GM03348 (cell line): ENCODE results near the gene CEL.
A peak's percentile ranks its signal among the peaks of the same experiment; 100 is the strongest.

ENCODE experiments used
- DNase-seq: peaks from one replicate; pipeline ENCODE4 v3.0.0; 2012; ENCODE audit warnings: low spot score

CEL gene

DNA sequence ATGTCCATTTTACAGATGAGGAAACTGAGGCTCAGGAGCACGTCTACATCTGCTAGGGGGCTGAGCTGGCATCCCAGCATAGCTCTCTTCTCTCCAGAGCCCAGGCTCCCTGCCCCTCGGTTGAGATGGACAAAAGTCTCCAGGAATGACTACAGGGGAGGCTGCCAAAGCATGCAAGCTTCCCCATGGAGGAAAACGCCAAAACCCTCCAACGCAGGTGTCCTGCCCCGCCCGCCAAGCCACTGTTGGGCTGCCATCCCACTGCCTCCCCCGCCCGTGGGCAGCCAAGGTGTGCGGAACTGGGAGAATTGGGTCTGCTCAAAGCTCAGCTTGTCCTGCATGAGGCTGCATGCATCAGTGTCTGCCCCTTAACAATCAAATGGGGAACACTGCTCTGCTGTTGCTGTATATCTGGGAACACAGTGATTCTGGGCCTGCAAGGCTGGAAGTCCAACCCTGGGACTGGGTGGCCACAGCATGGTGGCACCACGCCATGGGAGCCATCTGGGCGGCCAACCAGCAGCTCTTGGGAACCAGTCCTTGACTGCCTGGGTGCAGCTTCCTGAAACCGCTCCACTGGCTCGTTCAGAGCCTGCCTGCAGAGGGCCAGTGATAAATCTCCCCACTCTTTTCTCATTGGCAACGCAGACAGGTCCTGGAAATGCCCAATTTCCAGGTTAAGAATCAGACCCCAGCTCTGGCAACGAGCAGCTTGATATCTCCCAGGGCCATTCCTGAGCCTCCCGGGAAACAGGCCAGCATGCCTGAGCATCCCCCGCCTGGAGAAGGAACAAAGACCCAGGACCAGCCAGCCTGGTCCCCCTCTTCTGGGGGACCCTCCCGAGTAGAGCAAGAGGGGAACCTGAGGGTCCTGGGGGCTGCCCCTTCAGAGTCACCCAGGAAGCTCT lies 55.7 kb downstream of the CEL start:
- DNase-seq: peak; percentile 68

DNA sequence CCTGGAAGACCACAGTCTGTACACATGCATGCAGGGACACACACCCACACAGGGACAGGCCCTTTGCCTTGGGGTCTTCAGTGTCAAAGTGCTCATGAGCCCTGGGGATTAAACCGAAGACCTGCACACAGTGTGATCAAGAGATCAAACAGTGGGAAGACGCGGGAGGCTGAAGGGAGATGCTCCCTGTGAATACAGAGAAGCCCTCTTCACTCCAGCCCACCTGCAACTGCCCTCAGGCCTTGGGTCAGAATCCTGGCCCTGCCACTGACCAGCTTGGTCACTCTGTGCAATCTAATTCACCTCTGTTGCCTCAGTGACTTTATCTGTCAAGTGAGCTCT lies 56.4 kb downstream of the CEL start:
- DNase-seq: no peak

- no peak for DNase-seq
Measured at GRCh38 chr9:133118568-133118967, 56.8 kb downstream of the CEL start.

DNA sequence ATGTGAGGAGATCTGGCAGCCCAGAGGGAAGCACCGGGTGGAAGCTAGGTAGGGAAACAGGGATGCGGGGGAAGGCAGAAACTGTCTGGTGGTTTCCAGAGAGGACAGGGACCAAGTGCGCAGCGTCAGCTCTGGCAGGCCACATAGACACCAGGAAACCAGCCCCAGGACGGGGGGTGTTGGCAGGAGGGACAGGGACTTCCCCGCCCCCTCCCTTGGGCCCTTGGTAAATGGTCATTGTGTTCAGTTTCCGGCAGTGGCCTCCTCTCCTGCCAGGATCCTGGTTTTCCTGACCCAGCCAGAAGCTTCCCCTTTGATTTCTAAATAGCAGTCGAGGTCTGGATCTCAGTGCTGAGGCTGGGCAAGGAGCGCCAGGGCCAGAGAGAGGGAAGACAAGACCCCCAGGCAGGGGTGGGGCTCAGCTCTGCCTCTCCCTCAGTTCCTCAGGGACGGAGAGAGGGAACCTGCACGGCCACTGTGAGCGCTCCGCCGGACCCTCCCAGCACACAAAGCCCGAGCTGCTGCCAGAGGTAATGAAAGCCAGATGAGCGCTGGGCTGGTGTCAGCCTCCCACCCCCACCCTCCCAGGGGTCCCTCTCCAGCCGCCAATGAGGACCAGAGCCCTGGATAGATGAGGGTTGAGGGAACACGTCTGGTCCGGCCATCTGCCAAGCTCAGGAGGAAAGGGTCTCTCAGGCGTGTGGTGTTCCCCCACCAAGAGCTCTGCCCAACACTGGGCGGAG lies 57.5 kb downstream of the CEL start:
- peak; percentile 52 for DNase-seq

DNA sequence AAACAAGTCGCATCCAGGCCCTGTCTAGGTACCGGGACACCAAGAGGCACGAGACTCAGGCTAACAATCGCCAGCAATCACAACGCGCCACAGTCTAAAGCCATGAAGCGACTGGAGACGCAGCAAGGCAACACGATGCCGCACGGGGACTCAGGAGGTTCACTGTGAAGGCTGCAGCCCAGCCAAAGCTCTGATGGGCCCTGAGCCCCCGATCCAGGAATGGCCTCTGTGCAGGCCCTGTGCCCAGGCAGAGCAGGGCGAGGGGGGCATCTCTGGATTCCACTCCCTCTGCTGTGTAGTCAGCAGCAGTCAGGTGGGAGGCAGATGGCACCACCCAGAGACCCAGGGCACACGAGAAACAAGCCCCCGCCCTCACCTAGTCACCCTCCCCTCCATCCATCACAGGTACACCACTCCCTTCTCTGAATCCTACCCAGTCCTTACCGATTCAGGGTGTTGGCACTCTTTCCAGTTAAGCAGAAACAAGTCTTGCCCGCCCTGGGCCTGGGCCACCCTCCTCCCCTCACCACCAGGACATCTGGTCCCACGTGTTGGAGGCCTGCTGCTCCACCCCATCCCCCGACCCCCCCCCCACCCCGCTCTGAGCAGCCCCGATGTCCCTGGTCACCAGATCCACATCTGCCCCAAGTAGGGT lies 58.2 kb downstream of the CEL start:
- DNase-seq: no peak

DNA sequence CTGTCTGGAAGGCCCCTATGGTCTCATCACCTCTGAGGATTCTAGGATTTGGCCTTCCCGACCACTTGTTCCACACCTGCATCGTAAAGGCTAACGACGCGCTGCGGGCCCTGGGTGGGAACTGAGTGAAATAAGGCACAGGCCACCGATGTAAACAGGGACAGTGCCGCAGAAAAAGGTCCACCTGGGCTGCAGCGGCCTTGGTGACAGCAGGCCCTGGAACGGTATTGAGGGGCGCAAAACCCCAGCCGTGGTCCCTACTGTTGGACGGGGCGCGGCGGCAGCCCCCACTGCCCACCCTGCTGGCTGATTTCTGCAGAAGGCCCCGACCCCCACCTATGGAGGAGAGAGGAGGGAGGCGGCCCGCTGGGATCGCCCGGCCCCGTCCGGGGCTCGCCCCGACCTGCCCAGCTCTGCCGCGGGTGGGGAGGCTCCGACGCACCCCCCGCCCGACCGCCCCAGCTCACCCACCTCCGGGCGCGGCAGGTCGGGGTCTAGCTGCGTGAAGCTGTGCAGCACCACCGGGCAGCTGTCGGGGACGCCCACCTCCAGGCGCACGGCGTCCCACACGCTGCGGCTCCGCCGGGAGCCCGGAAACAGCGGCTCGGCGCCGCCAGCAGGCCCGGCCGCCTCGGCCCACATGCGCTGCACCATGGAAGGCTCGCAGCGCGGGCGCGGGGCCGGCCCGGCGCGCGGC lies 58.9 kb downstream of the CEL start:
- no peak for DNase-seq
